Thyroid gland (tissue), 4 donors: Measurements from ENCODE around the gene LRFN3. TPM values are rescaled to one million over a fixed set of nuclear protein-coding genes. Genes with fewer than 3 reads are reported as not detected.

Experiments used
- DNase-seq, 2 donors: peaks; one replicate each; pipeline ENCODE4 v3.0.0-alpha.2; 2019
- H3K27ac ChIP-seq, 3 donors: fragments of 200-600 bp; sonication (generic); 1 replicate in 2 of 3; 2 replicates in 1 of 3; pipeline ENCODE4 v1.5.1; 2016 to 2019; ENCODE audit warnings: mild to moderate bottlenecking in 1 of 3, moderate library complexity in 1 of 3
- H3K27me3 ChIP-seq: fragments of 200-600 bp; sonication (generic); one replicate; pipeline ENCODE4 v1.5.1; 2019
- H3K36me3 ChIP-seq, 2 donors: fragments of 200-600 bp; sonication (generic); one replicate each; pipeline ENCODE4 v1.5.1; 2016 to 2019
- H3K4me1 ChIP-seq, 2 donors: fragments of 200-600 bp; sonication (generic); one replicate each; pipeline ENCODE4 v1.5.1; 2017 to 2019
- H3K4me3 ChIP-seq, 3 donors: fragments of 200-600 bp; sonication (generic); replicated peaks in 1 of 3; 1 replicate in 2 of 3; 2 replicates in 1 of 3; pipeline ENCODE4 v1.5.1; 2016; ENCODE audit warnings: mild to moderate bottlenecking in 1 of 3
- H3K9me3 ChIP-seq: fragments of 200-600 bp; sonication (generic); one replicate; pipeline ENCODE4 v1.5.1; 2017
- CTCF ChIP-seq, 6 experiments: fragments of 200-600 bp in 3 of 6; fragments of 450-650 bp in 3 of 6; sonication (generic) in 3 of 6; IDR thresholded peaks; one replicate each; pipeline ENCODE4 v1.5.1; 2016 to 2019; ENCODE audit warnings: antibody characterized with exemption in 6 of 6, mild to moderate bottlenecking in 2 of 6, inconsistent platforms in 1 of 6, moderate library complexity in 1 of 6
- POLR2A ChIP-seq, 2 donors: fragments of 450-650 bp; IDR thresholded peaks; one replicate each; pipeline ENCODE4 v1.6.1; 2017; ENCODE audit warnings: antibody characterized with exemption in 2 of 2, mild to moderate bottlenecking in 2 of 2, moderate library complexity in 1 of 2
- WGBS, 2 donors: methylation state at CpG; one replicate each; pipeline ENCODE4 v1.1.5; 2017; 5-methylcytosine and 5-hydroxymethylcytosine counted together
- intact Hi-C: fragments of 100-400 bp; cut with DNase I; formaldehyde crosslinking; loops from one replicate; pipeline ENCODE4 v1.15.1; 2023
- total RNA-seq, 4 donors: library from RNA; depleted of rRNA; stranded (reverse); fragments of >200 nt; gene quantifications; one replicate each; pipeline ENCODE4 v1.2.3, GENCODE V29; 2016

The LRFN3 gene
- total RNA-seq, 4 donors from 2014 or later = 7.1 to 15.5 (median 11.1) TPM

GRCh38 chr19:35987571-35987896, 51.4 kb downstream of the LRFN3 start:
- no peaks in the 10 kb centered on the region for H3K36me3 ChIP-seq
- WGBS, 2 donors = 36 to 46% methylated on average over 8 of the region's 8 CpGs
- H3K4me3 ChIP-seq = no peak overlapping the region
- H3K9me3 ChIP-seq = no peaks in the 10 kb centered on the region
- intact Hi-C loops = no loop called here
- TF ChIP-seq POLR2A (IDR thresholded peaks at IDR 0.05) (no peak), CTCF (IDR thresholded peaks at IDR 0.05) (no peak)
- DNase-seq = no peak
- no peak overlapping the region for H3K27ac ChIP-seq
- peaks cover 18% of the 10 kb centered on the region for H3K27me3 ChIP-seq
- peaks cover 7 to 12% of the 10 kb centered on the region in 2 donors for H3K4me1 ChIP-seq

GRCh38 chr19:35988824-35989223, 52.6 kb downstream of the LRFN3 start:
- peaks cover 18% of the 10 kb centered on the region for H3K27me3 ChIP-seq

GRCh38 chr19:35990156-35990555, 54.0 kb downstream of the LRFN3 start:
- H3K4me3 ChIP-seq = no peak overlapping the region
- intact Hi-C loops = no loop called here
- H3K36me3 ChIP-seq = no peaks in the 10 kb centered on the region
- H3K27me3 ChIP-seq = peaks cover 18% of the 10 kb centered on the region
- peaks cover 11 to 21% of the 10 kb centered on the region in 2 donors for H3K4me1 ChIP-seq
- 83 to 94% methylated on average over 4 of the region's 4 CpGs for WGBS, 2 donors
- no peak overlapping the region for H3K27ac ChIP-seq
- no peaks in the 10 kb centered on the region for H3K9me3 ChIP-seq
- DNase-seq = no peak
- TF ChIP-seq POLR2A (IDR thresholded peaks at IDR 0.05) (no peak), CTCF (IDR thresholded peaks at IDR 0.05) (no peak)

More at GRCh38 chr19:35988824-35989223, 52.6 kb downstream of the LRFN3 start:
- 95% methylated on average over 3 of the region's 3 CpGs for WGBS, 2 donors
- no peaks in the 10 kb centered on the region for H3K9me3 ChIP-seq
- DNase-seq = no peak
- H3K36me3 ChIP-seq = no peaks in the 10 kb centered on the region
- H3K27ac ChIP-seq = no peak overlapping the region
- no peak overlapping the region for H3K4me3 ChIP-seq
- peaks cover 7 to 13% of the 10 kb centered on the region in 2 donors for H3K4me1 ChIP-seq
- TF ChIP-seq POLR2A (IDR thresholded peaks at IDR 0.05) = no peak
- TF ChIP-seq CTCF (IDR thresholded peaks at IDR 0.05) = no peak
- intact Hi-C loops = no loop called here

- no peak overlapping the region for H3K27ac ChIP-seq
- no peak overlapping the region for H3K4me3 ChIP-seq
- H3K36me3 ChIP-seq = no peaks in the 10 kb centered on the region
- 85 to 91% methylated on average over 10 of the region's 10 CpGs for WGBS, 2 donors
- H3K9me3 ChIP-seq = no peaks in the 10 kb centered on the region
- intact Hi-C loops = no loop called here
- no peak for TF ChIP-seq CTCF (IDR thresholded peaks at IDR 0.05)
- DNase-seq = no peak
- peaks cover 16 to 24% of the 10 kb centered on the region in 2 donors for H3K4me1 ChIP-seq
- peaks cover 15% of the 10 kb centered on the region for H3K27me3 ChIP-seq
Measured at GRCh38 chr19:35990771-35991730, 54.9 kb downstream of the LRFN3 start.

- intact Hi-C loops = no loop called here
- Histone ChIP-seq H3K9me3 (no peaks in the 10 kb centered on the region), H3K4me1 (peaks cover 19 to 30% of the 10 kb centered on the region in 2 donors), H3K27me3 (peaks cover 9% of the 10 kb centered on the region), H3K4me3 (no peak overlapping the region), H3K27ac (no peak overlapping the region), H3K36me3 (no peaks in the 10 kb centered on the region)
- 51 to 63% methylated on average over 7 of the region's 7 CpGs for WGBS, 2 donors
- DNase-seq = peak; percentile 59 to 60
- TF ChIP-seq POLR2A (IDR thresholded peaks at IDR 0.05) (no peak), CTCF (IDR thresholded peaks at IDR 0.05) (no peak)
Measured at GRCh38 chr19:35991731-35992450, 55.7 kb downstream of the LRFN3 start.
